ENCODE measurements around the gene CSK. TPM values are rescaled to one million over a fixed set of nuclear protein-coding genes. Genes with fewer than 3 reads are reported as not detected.
"Not testable (repeated sequence)": the region's sequence is repeated elsewhere in the genome, so short reads cannot be mapped to it uniquely, and the experiment has no call there.

Gene CSK
- total RNA-seq, result 56.0 and 57.0 TPM in 2 replicates
- long read RNA-seq, partial matches to known transcripts, result 0 of 5 reads
- long read RNA-seq, other reads (novel, unspliced or antisense), result 2 of 5 reads

DNA sequence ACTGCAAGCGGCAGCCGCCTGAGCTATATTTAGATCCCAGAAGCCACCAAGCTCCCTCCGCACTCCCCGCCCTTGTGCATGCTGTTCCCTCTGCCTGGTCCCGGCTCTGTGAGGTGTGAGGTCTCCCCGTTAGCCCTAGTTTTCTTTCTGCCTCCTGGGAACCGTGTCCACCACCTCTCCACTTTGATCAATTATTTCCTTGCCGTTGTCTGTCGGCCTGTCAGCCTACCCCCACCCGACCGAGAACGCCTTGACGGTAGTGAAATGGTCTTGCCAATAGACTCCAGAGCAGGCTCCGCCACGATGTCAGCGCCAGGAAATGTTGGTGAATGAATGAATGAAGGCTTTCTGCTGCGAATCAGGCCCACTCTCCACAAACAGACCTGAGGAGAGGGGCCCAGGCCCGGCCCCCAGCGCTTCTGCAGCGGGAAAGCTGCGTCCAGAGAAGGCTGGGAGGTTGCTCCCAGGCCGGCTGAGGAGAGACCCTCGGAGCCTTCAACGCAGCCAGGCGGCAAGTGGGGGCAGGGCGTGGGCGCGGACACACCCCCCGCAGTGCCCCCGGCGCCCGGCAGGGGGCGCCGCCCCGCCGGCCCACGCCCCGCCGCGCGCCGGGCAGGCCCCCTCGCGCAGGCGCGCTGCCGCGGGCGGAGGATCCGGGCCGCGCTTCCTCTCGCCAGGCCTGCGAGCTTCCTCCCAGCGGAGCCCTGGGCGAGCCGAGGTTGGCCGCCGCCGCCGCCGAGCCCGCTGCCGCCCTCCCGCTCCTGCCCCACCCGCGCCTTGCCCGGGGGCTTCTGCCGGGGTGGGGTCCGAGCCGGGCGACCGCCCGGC, at the start of gene CSK:
TSS of gene CSK (plus strand) at position 650 of the 828 bp plus-strand sequence. CDS start 16,218 bp downstream, outside the sequence.
- Mint-ChIP-seq H3K4me3 (ENCODE audit: unreplicated experiment) (peak within 1 kb of the TSS; percentile 81), H3K4me1 (ENCODE audit: unreplicated experiment) (peaks cover 61% of the 10 kb centered on the region), H3K36me3 (ENCODE audit: unreplicated experiment) (no peaks in the 10 kb centered on the region), H3K27me3 (ENCODE audit: unreplicated experiment) (no peaks in the 10 kb centered on the region), H3K9me3 (ENCODE audit: unreplicated experiment) (no peaks in the 10 kb centered on the region), H3K27ac (ENCODE audit: unreplicated experiment) (peak within 1 kb of the TSS; percentile 79)
- TF ChIP-seq, protein P1, sequence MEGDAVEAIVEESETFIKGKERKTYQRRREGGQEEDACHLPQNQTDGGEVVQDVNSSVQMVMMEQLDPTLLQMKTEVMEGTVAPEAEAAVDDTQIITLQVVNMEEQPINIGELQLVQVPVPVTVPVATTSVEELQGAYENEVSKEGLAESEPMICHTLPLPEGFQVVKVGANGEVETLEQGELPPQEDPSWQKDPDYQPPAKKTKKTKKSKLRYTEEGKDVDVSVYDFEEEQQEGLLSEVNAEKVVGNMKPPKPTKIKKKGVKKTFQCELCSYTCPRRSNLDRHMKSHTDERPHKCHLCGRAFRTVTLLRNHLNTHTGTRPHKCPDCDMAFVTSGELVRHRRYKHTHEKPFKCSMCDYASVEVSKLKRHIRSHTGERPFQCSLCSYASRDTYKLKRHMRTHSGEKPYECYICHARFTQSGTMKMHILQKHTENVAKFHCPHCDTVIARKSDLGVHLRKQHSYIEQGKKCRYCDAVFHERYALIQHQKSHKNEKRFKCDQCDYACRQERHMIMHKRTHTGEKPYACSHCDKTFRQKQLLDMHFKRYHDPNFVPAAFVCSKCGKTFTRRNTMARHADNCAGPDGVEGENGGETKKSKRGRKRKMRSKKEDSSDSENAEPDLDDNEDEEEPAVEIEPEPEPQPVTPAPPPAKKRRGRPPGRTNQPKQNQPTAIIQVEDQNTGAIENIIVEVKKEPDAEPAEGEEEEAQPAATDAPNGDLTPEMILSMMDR (IDR thresholded peaks at IDR 0.05), result peak; percentile 60
- DNase-seq (ENCODE audit: extremely low spot score, unreplicated experiment), result peak; percentile 93

DNA sequence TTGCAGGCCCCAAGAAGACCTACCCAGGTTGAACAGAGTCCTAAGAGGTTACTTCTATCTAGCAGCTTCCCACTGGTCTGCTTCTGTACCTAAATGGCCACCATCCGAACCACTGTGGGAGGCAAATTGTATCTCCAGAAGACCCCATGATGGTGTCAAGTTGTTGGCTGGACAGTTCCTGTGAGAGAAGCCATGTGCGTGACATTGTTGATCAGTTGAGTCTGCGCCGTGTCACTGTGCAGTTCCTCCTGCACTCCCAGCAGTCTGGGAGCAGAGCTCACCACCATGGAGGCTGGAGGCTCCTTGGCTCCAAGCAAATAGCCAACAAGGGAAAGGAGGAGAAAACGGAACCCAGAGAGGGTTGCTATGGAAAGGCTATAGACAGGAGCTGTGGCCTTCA, 49.0 kb upstream of the CSK start:
- Mint-ChIP-seq H3K4me3 (ENCODE audit: unreplicated experiment) (no peak overlapping the region), H3K4me1 (ENCODE audit: unreplicated experiment) (peaks cover 2% of the 10 kb centered on the region), H3K36me3 (ENCODE audit: unreplicated experiment) (no peaks in the 10 kb centered on the region), H3K9me3 (ENCODE audit: unreplicated experiment) (no peaks in the 10 kb centered on the region), H3K27me3 (ENCODE audit: unreplicated experiment) (peaks cover 42% of the 10 kb centered on the region), H3K27ac (ENCODE audit: unreplicated experiment) (no peak overlapping the region)
- no peak for DNase-seq (ENCODE audit: extremely low spot score, unreplicated experiment)
- TF ChIP-seq, protein P1 (IDR thresholded peaks at IDR 0.05), result no peak

DNA sequence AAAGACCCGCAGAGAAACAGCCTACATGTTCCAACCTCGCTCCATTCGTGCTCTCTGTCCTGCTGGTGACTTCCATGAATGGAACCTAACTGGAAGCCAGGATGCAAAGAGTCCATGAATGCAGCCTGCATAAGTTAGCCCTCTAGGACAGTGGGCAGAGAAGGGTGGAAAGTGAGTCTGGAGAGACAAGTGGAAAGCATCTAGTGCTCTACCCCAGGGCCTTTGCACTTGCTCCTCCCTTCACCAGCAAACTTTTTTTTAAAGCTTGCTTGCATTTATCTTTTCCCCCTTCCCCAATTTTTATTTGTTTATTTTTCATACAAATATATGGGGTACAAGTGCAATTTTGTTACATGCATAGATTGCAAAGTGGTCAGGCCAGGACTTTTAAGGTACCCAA, 48.6 kb upstream of the CSK start:
- no peak for DNase-seq (ENCODE audit: extremely low spot score, unreplicated experiment)
- Mint-ChIP-seq H3K9me3 (ENCODE audit: unreplicated experiment) (no peaks in the 10 kb centered on the region), H3K4me3 (ENCODE audit: unreplicated experiment) (no peak overlapping the region), H3K4me1 (ENCODE audit: unreplicated experiment) (no peaks in the 10 kb centered on the region), H3K36me3 (ENCODE audit: unreplicated experiment) (no peaks in the 10 kb centered on the region), H3K27me3 (ENCODE audit: unreplicated experiment) (peaks cover 42% of the 10 kb centered on the region), H3K27ac (ENCODE audit: unreplicated experiment) (no peak overlapping the region)
- TF ChIP-seq, protein P1 (IDR thresholded peaks at IDR 0.05), result no peak

DNA sequence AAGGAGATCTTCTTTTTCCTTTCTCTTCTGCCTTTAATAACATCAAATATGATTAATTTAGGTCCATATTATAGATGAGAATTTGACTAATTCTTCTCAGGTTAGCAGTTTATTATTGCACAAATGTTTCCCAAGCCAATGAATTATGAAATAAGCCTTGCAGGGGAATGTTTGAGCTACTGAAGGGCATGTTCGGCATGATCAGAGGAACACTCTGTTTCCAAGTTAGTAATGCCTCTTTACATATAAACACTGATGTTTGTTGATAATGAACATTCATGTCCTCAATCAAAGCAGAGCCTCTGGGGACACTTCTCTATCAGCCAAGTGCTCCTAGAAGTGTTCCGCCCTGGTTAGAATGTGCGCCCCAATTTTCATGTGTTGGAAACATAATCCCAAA, 46.6 kb upstream of the CSK start:
- H3K9me3 Mint-ChIP-seq (ENCODE audit: unreplicated experiment), result no peaks in the 10 kb centered on the region
- no peaks in the 10 kb centered on the region for H3K36me3 Mint-ChIP-seq (ENCODE audit: unreplicated experiment)
- peaks cover 42% of the 10 kb centered on the region for H3K27me3 Mint-ChIP-seq (ENCODE audit: unreplicated experiment)
- TF ChIP-seq, protein P1 (IDR thresholded peaks at IDR 0.05), result no peak
- no peak for DNase-seq (ENCODE audit: extremely low spot score, unreplicated experiment)
- no peak overlapping the region for H3K4me3 Mint-ChIP-seq (ENCODE audit: unreplicated experiment)
- H3K27ac Mint-ChIP-seq (ENCODE audit: unreplicated experiment), result no peak overlapping the region
- H3K4me1 Mint-ChIP-seq (ENCODE audit: unreplicated experiment), result no peaks in the 10 kb centered on the region

DNA sequence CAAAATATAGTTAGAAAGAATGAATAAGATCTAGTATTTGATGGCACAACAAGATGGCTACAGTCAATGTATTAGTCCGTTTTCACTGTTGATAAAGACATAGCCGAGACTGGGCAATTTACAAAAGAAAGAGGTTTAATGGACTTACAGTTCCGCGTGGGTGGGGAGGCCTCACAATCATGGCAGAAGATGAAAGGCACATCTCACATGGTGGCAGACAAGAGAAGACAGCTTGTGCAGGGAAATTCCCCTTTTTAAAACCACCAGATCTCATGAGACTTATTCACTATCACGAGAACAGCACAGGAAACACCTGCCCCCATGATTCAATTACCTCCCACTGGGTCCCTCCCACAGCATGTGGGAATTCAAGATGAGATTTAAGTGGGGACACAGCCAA, 43.6 kb upstream of the CSK start:
- H3K27me3 Mint-ChIP-seq (ENCODE audit: unreplicated experiment), result peaks cover 47% of the 10 kb centered on the region
- H3K4me1 Mint-ChIP-seq (ENCODE audit: unreplicated experiment); H3K4me3 Mint-ChIP-seq (ENCODE audit: unreplicated experiment); H3K36me3 Mint-ChIP-seq (ENCODE audit: unreplicated experiment); DNase-seq (ENCODE audit: extremely low spot score, unreplicated experiment); H3K27ac Mint-ChIP-seq (ENCODE audit: unreplicated experiment); H3K9me3 Mint-ChIP-seq (ENCODE audit: unreplicated experiment): not testable (repeated sequence)

Data from osteocyte (in vitro differentiated cells).